Testis (tissue), 2 donors: ENCODE measurements around the gene MCTP1.

Experiments used
- CTCF ChIP-seq, 3 experiments: fragments of 450-650 bp in 2 of 3; fragments of 200-600 bp in 1 of 3; sonication (generic) in 1 of 3; IDR thresholded peaks; one replicate each; pipeline ENCODE4 v1.5.1; 2016 to 2019; ENCODE audit warnings: antibody characterized with exemption in 3 of 3, mild to moderate bottlenecking in 2 of 3, moderate library complexity in 1 of 3
- POLR2A ChIP-seq: fragments of 450-650 bp; IDR thresholded peaks from one replicate; pipeline ENCODE4 v1.6.1; 2017; ENCODE audit warnings: antibody characterized with exemption, mild to moderate bottlenecking, moderate library complexity

GRCh38 chr5:94761055-94761454, 523.8 kb downstream of the MCTP1 start:
- TF ChIP-seq CTCF (IDR thresholded peaks at IDR 0.05) (no peak), POLR2A (no peak)
